ENCODE data around the gene KSR2. TPM values are rescaled to one million over a fixed set of nuclear protein-coding genes. Genes with fewer than 3 reads are reported as not detected.

Gene KSR2
- total RNA-seq, 2 donors from 2014 or later: 1.1 to 2.0 TPM

- Mint-ChIP-seq H3K9me3 (no peaks in the 10 kb centered on the region), H3K4me1 (no peaks in the 10 kb centered on the region), H3K27me3 (ENCODE audit: insufficient read depth) (peaks cover 21% of the 10 kb centered on the region), H3K4me3 (no peak overlapping the region), H3K27ac (no peak overlapping the region), H3K36me3 (ENCODE audit: low read depth) (no peaks in the 10 kb centered on the region)
- WGBS, 2 experiments (ENCODE audit: insufficient coverage in 1 of 2, insufficient read length in 1 of 2): 100% methylated on average over 1 of the region's 1 CpG; no CpG with 5 or more reads in 1 of the 2 experiments
- H3K36me3 ChIP-seq (ENCODE audit: control insufficient read depth, insufficient read depth, low read length): no peaks in the 10 kb centered on the region
- no peak overlapping the region for H3K27ac ChIP-seq (ENCODE audit: low read depth, low read length)
- no peak overlapping the region for H3K9ac ChIP-seq (ENCODE audit: extremely low read depth, low read length, poor library complexity, severe bottlenecking)
- H3K9me3 ChIP-seq (ENCODE audit: control insufficient read depth, low read length): no peaks in the 10 kb centered on the region
- no peak for DNase-seq
- TF ChIP-seq CTCF (conservative IDR thresholded peaks at IDR 0.05): no peak
- no peak overlapping the region for H3K4me3 ChIP-seq (ENCODE audit: low read length)
- H3K27me3 ChIP-seq (ENCODE audit: control insufficient read depth, insufficient read depth, low read length, poor library complexity, severe bottlenecking): no peaks in the 10 kb centered on the region
- H3K4me1 ChIP-seq (ENCODE audit: control insufficient read depth, insufficient read depth, low read length): no peaks in the 10 kb centered on the region
Measured at GRCh38 chr12:117977373-117977772, 8.6 kb upstream of the KSR2 start.

- Mint-ChIP-seq H3K9me3 (peaks cover 18% of the 10 kb centered on the region), H3K27ac (no peak overlapping the region), H3K4me1 (no peaks in the 10 kb centered on the region), H3K36me3 (ENCODE audit: low read depth) (peaks cover 3% of the 10 kb centered on the region), H3K4me3 (no peak overlapping the region), H3K27me3 (ENCODE audit: insufficient read depth) (peaks cover 34% of the 10 kb centered on the region)
- no peak overlapping the region for H3K9ac ChIP-seq (ENCODE audit: extremely low read depth, low read length, poor library complexity, severe bottlenecking)
- H3K27me3 ChIP-seq (ENCODE audit: control insufficient read depth, insufficient read depth, low read length, poor library complexity, severe bottlenecking): no peaks in the 10 kb centered on the region
- 91 to 92% methylated on average over 3 of the region's 3 CpGs for WGBS, 2 experiments (ENCODE audit: insufficient coverage in 1 of 2, insufficient read length in 1 of 2)
- TF ChIP-seq CTCF (conservative IDR thresholded peaks at IDR 0.05): no peak
- no peak overlapping the region for H3K4me3 ChIP-seq (ENCODE audit: low read length)
- no peak for DNase-seq
- H3K27ac ChIP-seq (ENCODE audit: low read depth, low read length): no peak overlapping the region
- H3K9me3 ChIP-seq (ENCODE audit: control insufficient read depth, low read length): peaks cover 17% of the 10 kb centered on the region
- no peaks in the 10 kb centered on the region for H3K36me3 ChIP-seq (ENCODE audit: control insufficient read depth, insufficient read depth, low read length)
- H3K4me1 ChIP-seq (ENCODE audit: control insufficient read depth, insufficient read depth, low read length): no peaks in the 10 kb centered on the region
Measured at GRCh38 chr12:117975006-117975405, 6.2 kb upstream of the KSR2 start.

GRCh38 chr12:117972301-117972700 is 3.5 kb upstream of the KSR2 start:
- Mint-ChIP-seq H3K4me1 (peaks cover 3% of the 10 kb centered on the region), H3K27ac (no peak overlapping the region), H3K27me3 (ENCODE audit: insufficient read depth) (peaks cover 44% of the 10 kb centered on the region), H3K4me3 (no peak overlapping the region), H3K9me3 (peaks cover 18% of the 10 kb centered on the region), H3K36me3 (ENCODE audit: low read depth) (peaks cover 3% of the 10 kb centered on the region)
- TF ChIP-seq CTCF (conservative IDR thresholded peaks at IDR 0.05): no peak
- H3K9ac ChIP-seq (ENCODE audit: extremely low read depth, low read length, poor library complexity, severe bottlenecking): no peak overlapping the region
- no peak overlapping the region for H3K27ac ChIP-seq (ENCODE audit: low read depth, low read length)
- 85 to 90% methylated on average over 2 of the region's 2 CpGs for WGBS, 2 experiments (ENCODE audit: insufficient coverage in 1 of 2, insufficient read length in 1 of 2)
- H3K9me3 ChIP-seq (ENCODE audit: control insufficient read depth, low read length): peaks cover 17% of the 10 kb centered on the region
- H3K36me3 ChIP-seq (ENCODE audit: control insufficient read depth, insufficient read depth, low read length): no peaks in the 10 kb centered on the region
- H3K27me3 ChIP-seq (ENCODE audit: control insufficient read depth, insufficient read depth, low read length, poor library complexity, severe bottlenecking): peaks cover 13% of the 10 kb centered on the region
- H3K4me1 ChIP-seq (ENCODE audit: control insufficient read depth, insufficient read depth, low read length): no peaks in the 10 kb centered on the region
- DNase-seq: no peak
- no peak overlapping the region for H3K4me3 ChIP-seq (ENCODE audit: low read length)

All from endodermal cell (in vitro differentiated cells).